Measurements from ENCODE around the gene LIMK2. TPM values are rescaled to one million over a fixed set of nuclear protein-coding genes. Genes with fewer than 3 reads are reported as not detected.

Gene LIMK2
- total and polyA plus RNA-seq, 9 of the 15 experiments (the other 6 are each of a cell fraction or from before 2014, with no cell fraction given), result 1.1 to 14.5 (median 8.5) TPM

DNA sequence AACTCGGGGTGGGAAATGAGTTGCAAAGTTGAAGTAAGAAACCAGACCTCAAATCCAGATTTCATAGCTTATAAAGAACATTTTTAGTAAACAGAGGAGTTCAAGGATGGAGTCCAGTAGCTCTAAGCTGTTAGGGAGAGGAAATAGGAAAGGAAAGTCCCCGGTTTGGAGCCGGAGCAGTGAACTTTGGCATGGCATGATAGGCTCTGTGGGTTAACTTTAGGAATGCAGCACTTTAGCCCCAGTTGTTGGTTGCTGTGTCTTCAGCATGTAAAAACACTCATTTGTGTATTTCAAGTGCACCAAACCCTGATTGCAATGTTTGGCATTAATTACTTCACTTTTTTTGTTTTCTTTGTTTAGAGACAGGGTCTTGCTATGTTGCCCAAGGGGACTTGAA lies 88.8 kb downstream of the LIMK2 start:
- CTCF ChIA-PET (ENCODE audit: low intra/inter-chr PET ratio), result no interaction called here
- TF ChIP-seq WHSC1 (IDR thresholded peaks at IDR 0.05; ENCODE audit: low read length) (no peak), TCFL5 (CRISPR knock-in tag; conservative IDR thresholded peaks at IDR 0.05) (no peak), ETV1 (tag; conservative IDR thresholded peaks at IDR 0.05; ENCODE audit: low read depth) (no peak)
- TF ChIP-seq, protein P1, sequence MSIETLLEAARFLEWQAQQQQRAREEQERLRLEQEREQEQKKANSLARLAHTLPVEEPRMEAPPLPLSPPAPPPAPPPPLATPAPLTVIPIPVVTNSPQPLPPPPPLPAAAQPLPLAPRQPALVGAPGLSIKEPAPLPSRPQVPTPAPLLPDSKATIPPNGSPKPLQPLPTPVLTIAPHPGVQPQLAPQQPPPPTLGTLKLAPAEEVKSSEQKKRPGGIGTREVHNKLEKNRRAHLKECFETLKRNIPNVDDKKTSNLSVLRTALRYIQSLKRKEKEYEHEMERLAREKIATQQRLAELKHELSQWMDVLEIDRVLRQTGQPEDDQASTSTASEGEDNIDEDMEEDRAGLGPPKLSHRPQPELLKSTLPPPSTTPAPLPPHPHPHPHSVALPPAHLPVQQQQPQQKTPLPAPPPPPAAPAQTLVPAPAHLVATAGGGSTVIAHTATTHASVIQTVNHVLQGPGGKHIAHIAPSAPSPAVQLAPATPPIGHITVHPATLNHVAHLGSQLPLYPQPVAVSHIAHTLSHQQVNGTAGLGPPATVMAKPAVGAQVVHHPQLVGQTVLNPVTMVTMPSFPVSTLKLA (conservative IDR thresholded peaks at IDR 0.05), result no peak
- TF ChIP-seq, protein P2, sequence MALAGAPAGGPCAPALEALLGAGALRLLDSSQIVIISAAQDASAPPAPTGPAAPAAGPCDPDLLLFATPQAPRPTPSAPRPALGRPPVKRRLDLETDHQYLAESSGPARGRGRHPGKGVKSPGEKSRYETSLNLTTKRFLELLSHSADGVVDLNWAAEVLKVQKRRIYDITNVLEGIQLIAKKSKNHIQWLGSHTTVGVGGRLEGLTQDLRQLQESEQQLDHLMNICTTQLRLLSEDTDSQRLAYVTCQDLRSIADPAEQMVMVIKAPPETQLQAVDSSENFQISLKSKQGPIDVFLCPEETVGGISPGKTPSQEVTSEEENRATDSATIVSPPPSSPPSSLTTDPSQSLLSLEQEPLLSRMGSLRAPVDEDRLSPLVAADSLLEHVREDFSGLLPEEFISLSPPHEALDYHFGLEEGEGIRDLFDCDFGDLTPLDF (CRISPR knock-in tag; IDR thresholded peaks at IDR 0.05), result no peak
- TF ChIP-seq, protein P3, sequence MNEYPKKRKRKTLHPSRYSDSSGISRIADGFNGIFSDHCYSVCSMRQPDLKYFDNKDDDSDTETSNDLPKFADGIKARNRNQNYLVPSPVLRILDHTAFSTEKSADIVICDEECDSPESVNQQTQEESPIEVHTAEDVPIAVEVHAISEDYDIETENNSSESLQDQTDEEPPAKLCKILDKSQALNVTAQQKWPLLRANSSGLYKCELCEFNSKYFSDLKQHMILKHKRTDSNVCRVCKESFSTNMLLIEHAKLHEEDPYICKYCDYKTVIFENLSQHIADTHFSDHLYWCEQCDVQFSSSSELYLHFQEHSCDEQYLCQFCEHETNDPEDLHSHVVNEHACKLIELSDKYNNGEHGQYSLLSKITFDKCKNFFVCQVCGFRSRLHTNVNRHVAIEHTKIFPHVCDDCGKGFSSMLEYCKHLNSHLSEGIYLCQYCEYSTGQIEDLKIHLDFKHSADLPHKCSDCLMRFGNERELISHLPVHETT (CRISPR knock-in tag; conservative IDR thresholded peaks at IDR 0.05 in 1 of 2, IDR thresholded peaks at IDR 0.05 in 1 of 2), result no peak
- Histone ChIP-seq H3K4me1 (replicated peaks in 1 of 2; ENCODE audit: control insufficient read depth in 2 of 2, insufficient read depth in 2 of 2, low read length in 2 of 2) (peaks cover 0 to 3% of the 10 kb centered on the region in 2 experiments; a peak in 2 of 5 replicates), H3K9me1 (ENCODE audit: control insufficient read depth, insufficient read depth, low read length) (no peaks in the 10 kb centered on the region), H3K4me3 (no peak overlapping the region), H3K4me2 (ENCODE audit: insufficient read depth, low read length) (no peak overlapping the region), H3K9me3 (replicated peaks; ENCODE audit: control insufficient read depth, insufficient read depth, low read depth, low read length) (no peaks in the 10 kb centered on the region), H3K79me2 (ENCODE audit: control insufficient read depth, insufficient read depth, low read length) (no peaks in the 10 kb centered on the region), H3K27ac (ENCODE audit: extremely low read depth, low read depth, low read length) (no peak overlapping the region), H3K9ac (ENCODE audit: insufficient read depth in 1 of 2, low read depth in 2 of 2, low read length in 2 of 2) (no peak overlapping the region), H3K27me3 (ENCODE audit: control insufficient read depth in 2 of 2, insufficient read depth in 2 of 2, low read length in 2 of 2) (no peaks in the 10 kb centered on the region), H2AFZ (ENCODE audit: low read depth, low read length) (no peak overlapping the region), H4K20me1 (replicated peaks; ENCODE audit: control insufficient read depth, insufficient read depth, low read length) (no peaks in the 10 kb centered on the region), H3K36me3 (ENCODE audit: control insufficient read depth, insufficient read depth, low read length) (no peaks in the 10 kb centered on the region)
- no TSS peak for BruUV-seq (replicated peaks)
- POLR2A ChIA-PET, result interaction anchor here (1.6 to 1.8 kb wide), 2 partner anchors 9 to 11 kb away, joined by 6 to 7 read pairs; partner anchors contain the start of gene PIK3IP1
- intact Hi-C loops (cut with micrococcal nuclease), result no loop called here
- no peak for ATAC-seq
- in situ Hi-C loops (cut with MboI), result no loop called here
- peak; percentile 23 for FAIRE-seq
- DNase-seq (ENCODE audit: extremely low read depth in 1 of 4, low spot score in 3 of 4), result no peak
- 32% methylated on average over 3 of the region's 3 CpGs for WGBS (ENCODE audit: insufficient coverage, low coverage, missing lambda C conversion rate)

Data from K562 (cell line).